Nephron progenitor cell (in vitro differentiated cells): ENCODE results near the gene LIPC.
A peak's percentile ranks its signal among the peaks of the same experiment; 100 is the strongest.

Experiments used
- DNase-seq: peaks from one replicate; pipeline ENCODE4 v3.0.0; 2021
- H3K27ac Mint-ChIP-seq: 2 replicates; pipeline ENCODE4 v1.8.0; 2021; ENCODE audit warnings: mild to moderate bottlenecking, moderate library complexity, mixed read lengths
- H3K27me3 Mint-ChIP-seq: 2 replicates; pipeline ENCODE4 v1.8.0; 2021; ENCODE audit warnings: mild to moderate bottlenecking, low read depth, mixed read lengths; ENCODE audit not compliant: poor library complexity
- H3K36me3 Mint-ChIP-seq: 2 replicates; pipeline ENCODE4 v1.8.0; 2021; ENCODE audit warnings: low read depth, mixed read lengths
- H3K4me1 Mint-ChIP-seq: 2 replicates; pipeline ENCODE4 v1.8.0; 2021; ENCODE audit warnings: mixed read lengths
- H3K4me3 Mint-ChIP-seq: 2 replicates; pipeline ENCODE4 v1.8.0; 2021; ENCODE audit warnings: mild to moderate bottlenecking, moderate library complexity, mixed read lengths
- H3K9me3 Mint-ChIP-seq: 2 replicates; pipeline ENCODE4 v1.8.0; 2021; ENCODE audit warnings: mild to moderate bottlenecking, moderate library complexity, mixed read lengths
- TF ChIP-seq, protein P1 (sequence below): fragments of 200-600 bp; sonication (generic); IDR thresholded peaks from 2 replicates; pipeline ENCODE4 v1.5.0; 2021; ENCODE audit warnings: antibody characterized with exemption

The LIPC gene

GRCh38 chr15:58465070-58465469 lies 33.3 kb downstream of the LIPC start:
- TF ChIP-seq, protein P1, sequence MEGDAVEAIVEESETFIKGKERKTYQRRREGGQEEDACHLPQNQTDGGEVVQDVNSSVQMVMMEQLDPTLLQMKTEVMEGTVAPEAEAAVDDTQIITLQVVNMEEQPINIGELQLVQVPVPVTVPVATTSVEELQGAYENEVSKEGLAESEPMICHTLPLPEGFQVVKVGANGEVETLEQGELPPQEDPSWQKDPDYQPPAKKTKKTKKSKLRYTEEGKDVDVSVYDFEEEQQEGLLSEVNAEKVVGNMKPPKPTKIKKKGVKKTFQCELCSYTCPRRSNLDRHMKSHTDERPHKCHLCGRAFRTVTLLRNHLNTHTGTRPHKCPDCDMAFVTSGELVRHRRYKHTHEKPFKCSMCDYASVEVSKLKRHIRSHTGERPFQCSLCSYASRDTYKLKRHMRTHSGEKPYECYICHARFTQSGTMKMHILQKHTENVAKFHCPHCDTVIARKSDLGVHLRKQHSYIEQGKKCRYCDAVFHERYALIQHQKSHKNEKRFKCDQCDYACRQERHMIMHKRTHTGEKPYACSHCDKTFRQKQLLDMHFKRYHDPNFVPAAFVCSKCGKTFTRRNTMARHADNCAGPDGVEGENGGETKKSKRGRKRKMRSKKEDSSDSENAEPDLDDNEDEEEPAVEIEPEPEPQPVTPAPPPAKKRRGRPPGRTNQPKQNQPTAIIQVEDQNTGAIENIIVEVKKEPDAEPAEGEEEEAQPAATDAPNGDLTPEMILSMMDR: no peak
- H3K27me3 Mint-ChIP-seq: peaks cover 3% of the 10 kb centered on the region
- no peaks in the 10 kb centered on the region for H3K9me3 Mint-ChIP-seq
- H3K36me3 Mint-ChIP-seq: no peaks in the 10 kb centered on the region
- H3K27ac Mint-ChIP-seq: no peak overlapping the region
- no peak for DNase-seq
- H3K4me3 Mint-ChIP-seq: no peak overlapping the region
- H3K4me1 Mint-ChIP-seq: peaks cover 84% of the 10 kb centered on the region

DNA sequence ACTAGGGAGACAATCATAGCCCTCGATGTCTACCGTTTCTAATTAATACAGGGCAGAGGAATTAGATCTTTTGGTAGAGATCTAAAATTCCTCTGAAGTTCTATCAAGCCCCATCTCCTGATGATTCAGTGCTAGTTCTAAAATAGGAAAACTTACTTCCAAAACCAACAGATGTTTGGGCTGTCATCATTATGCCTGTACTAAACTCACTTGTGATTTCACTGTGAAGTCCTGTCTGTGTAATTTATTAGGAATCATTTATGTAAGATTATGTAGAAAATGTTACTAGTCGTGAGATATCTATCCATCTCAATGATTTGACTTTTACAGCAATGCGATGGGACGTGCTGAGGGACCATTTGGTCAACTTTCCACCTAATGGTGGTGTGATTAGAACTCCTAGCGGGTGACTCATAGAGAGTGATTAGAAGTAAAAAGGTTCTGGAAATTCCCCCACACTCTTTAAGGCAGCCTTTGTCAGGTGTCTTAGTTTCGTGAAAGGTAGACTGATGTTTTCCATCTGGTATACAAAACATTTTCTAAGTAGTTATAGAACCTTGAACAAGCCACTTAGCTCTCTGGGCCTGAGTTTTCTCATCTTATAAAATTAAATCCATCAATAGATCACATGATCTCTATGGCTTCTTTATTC lies 34.2 kb downstream of the LIPC start:
- Mint-ChIP-seq H3K36me3 (no peaks in the 10 kb centered on the region), H3K4me1 (peaks cover 83% of the 10 kb centered on the region), H3K27ac (no peak overlapping the region), H3K4me3 (no peak overlapping the region), H3K27me3 (peaks cover 3% of the 10 kb centered on the region), H3K9me3 (no peaks in the 10 kb centered on the region)
- TF ChIP-seq, protein P1: no peak
- DNase-seq: no peak

- Mint-ChIP-seq H3K4me1 (peaks cover 83% of the 10 kb centered on the region), H3K9me3 (no peaks in the 10 kb centered on the region), H3K36me3 (no peaks in the 10 kb centered on the region), H3K4me3 (no peak overlapping the region), H3K27ac (no peak overlapping the region), H3K27me3 (peaks cover 3% of the 10 kb centered on the region)
- no peak for DNase-seq
- TF ChIP-seq, protein P1: no peak
These were observed 34.8 kb downstream of the LIPC start for GRCh38 chr15:58466566-58466965.

DNA sequence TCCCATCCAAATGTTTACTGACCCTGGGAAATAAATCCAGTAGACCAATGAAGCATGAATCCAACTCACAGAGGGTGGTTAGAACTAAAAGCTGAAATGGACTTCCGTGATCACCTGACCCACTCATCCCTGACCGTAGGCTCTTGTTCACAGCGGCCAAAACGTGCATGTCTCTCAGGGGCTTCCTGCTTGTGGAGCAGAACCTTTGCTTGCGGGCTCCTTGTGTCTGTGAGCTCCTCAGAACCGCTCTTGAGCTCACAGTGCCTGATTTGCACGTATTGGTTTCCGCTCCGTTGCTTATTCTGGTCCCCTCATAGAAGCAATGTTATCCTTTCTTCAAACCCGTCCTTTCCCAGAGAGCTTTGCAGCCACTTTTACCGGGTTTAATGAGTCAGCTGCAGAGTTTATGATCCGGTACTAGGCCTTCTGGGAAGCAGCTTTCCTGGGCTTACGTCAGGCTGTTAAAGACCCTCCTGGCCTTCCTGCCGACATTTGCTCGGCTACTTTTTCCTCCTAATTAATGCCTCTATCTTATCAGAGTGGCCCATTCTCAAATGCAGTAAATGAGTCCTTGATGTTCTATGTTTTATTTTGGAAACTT lies 35.4 kb downstream of the LIPC start:
- TF ChIP-seq, protein P1: no peak
- Mint-ChIP-seq H3K27me3 (peaks cover 3% of the 10 kb centered on the region), H3K4me1 (peaks cover 77% of the 10 kb centered on the region), H3K4me3 (peak overlapping the region; percentile 59), H3K27ac (peak overlapping the region; percentile 84), H3K36me3 (no peaks in the 10 kb centered on the region), H3K9me3 (no peaks in the 10 kb centered on the region)
- peak; percentile 51 for DNase-seq

DNA sequence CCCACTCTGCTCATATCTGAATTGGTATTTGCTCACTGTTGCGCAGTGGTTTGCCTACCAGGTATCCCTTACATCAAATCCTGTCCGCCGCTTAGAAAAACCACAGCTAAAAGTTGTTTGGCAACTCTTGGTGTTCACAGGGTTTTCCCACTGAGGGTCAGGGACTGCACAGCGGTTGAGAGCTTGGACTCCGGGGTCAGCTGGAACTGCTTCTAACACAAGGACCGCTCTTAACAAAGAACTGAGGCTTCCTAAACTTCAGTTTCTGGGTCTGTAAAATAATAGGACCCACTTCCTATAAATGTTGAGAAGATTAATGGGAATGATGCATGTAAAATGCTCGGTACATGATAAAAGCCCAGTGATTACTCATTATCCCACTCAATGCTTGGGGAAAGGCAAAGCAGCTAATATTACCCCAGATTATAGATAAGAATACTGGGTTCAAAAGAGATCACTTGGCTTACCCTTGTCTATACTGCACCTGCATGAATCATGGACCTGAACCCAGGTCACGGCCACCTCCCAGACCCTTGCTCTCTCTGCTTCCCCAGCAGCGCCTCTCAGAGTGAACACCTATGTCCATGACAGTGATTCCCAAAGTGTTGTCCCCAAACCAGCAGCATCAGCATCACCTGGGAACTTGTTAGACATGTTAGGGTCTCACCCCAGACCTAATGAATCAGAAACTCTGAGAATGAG lies 36.1 kb downstream of the LIPC start:
- Mint-ChIP-seq H3K27ac (peak overlapping the region; percentile 84), H3K36me3 (no peaks in the 10 kb centered on the region), H3K4me3 (peak overlapping the region; percentile 59), H3K4me1 (peaks cover 74% of the 10 kb centered on the region), H3K27me3 (peaks cover 3% of the 10 kb centered on the region), H3K9me3 (no peaks in the 10 kb centered on the region)
- DNase-seq: no peak
- TF ChIP-seq, protein P1: no peak
